Activated gamma-delta T cell treated with Interleukin-2 at 50 U/mL for 16 hours (primary cell): ENCODE measurements around the gene RASL10B.

Experiments
- DNase-seq: peaks from one replicate; pipeline ENCODE4 v3.0.0-alpha.2; 2020

The RASL10B gene

DNA sequence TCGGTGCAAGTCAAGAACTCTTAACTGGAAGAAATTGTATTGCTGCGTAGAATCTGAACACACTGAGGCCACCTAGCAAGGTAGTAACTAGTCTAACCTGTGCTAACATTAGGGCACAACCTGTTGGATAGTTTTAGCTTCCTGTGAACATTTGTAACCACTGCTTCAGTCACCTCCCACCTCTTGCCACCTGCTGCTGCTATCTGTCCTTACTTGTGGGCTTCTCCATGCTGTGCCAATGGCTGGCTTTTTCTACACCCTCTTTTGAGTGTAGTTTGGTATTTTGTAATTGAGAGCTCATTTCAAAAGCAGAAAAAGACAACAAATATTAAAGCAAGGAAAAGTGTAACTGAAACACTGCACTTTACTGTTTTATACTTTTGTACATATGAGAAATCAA is 7.7 kb upstream of the RASL10B start:
- DNase-seq, result no peak

DNA sequence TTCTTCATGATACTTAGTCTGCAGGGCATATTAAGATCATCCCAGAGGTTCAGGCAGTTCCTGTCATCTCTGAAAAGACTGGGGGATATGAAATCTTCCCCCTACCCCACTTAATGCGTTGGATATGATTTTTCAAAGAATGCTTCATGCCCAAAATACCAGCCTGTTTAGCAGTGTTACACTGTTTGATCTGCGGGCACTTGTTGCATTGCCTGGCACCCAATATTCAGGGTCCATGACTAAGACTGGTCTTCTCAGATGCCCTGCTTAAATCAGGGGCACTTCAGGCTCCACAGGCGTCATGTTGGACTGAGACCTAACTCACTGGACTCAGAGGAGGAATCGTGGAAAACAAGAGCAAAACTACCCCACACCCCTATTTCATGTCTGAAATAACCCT is 6.4 kb upstream of the RASL10B start:
- DNase-seq, result no peak

DNA sequence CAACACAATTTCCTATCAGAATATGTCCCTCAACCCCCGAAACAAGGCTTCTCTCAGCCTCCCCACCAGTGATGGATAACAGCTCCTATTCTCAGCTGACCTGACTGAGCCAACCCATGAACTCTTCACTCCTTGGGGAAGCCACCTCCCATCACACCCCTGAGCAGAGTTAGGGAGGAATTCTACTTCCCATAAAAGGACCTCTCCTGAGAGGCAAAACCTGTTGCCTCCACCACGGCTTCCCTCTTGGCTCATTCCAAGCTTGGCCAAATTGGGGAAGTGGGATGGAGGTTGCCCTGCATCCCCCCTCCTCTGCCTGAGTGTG is 5.7 kb upstream of the RASL10B start:
- DNase-seq, result no peak

DNA sequence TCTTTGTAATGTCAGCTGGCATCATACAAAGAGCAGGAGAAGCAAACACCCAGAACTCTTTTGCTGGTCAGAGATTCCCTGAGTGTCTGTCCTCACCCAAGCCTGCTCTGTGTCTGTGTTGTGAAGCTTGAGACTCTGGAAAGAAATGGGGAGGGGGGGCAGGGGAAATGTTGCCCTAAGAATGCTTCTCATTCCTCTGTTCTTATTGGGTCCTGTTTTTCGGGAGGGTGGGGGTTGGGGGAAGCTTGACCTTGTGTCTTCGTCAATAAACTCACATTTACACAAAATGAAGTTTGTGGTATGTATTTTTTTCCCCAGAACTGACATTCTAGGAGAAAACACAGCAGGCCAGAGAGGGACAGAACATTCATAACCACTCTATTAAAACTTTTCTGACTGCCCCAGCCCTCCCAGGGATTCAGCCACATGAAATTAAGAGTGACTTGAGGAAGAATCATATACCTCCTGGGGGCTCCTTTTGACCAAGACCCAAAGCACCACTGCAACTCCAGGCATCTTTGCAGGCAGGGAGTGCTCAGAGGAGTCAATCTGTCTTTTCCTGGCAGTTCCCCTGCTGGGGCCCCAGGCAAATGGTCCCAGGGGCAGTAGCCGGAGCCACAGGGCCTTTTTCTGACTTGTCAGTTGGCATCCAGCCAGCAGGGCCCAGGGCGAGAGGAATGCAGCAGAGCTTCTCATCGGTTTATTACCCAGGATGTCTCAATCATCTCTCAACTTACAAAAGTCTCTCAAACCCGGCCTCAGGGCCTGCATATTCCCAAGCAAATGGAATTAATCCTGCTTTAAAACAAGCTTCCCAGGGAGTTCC is 5.1 kb upstream of the RASL10B start:
- DNase-seq, result no peak

GRCh38 chr17:35726953-35727460 is 4.4 kb upstream of the RASL10B start:
- DNase-seq, result no peak

- DNase-seq, result no peak
Measured at GRCh38 chr17:35727635-35728034, 3.8 kb upstream of the RASL10B start.

GRCh38 chr17:35728551-35728950 is 2.9 kb upstream of the RASL10B start:
- DNase-seq, result no peak

DNA sequence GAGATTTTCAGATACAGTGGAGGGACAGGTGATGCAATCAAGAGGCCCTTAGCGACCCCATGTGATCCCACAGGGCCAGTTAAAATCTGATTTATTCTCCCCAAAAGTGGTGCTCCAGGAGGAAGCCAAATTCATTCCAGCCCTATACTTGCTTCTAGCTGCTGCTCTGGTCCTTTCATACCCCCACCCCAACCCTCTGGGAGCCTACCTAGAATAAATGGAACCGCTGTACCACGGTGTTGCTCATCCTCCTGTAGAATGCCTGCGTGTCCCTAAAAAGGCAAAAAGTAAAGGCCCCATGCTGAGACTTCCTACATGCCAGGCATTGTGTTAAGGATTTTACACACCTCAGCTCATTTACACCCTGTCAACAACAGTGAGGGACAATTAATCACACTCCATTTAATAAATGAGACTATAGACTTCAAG is 2.0 kb upstream of the RASL10B start:
- DNase-seq, result no peak

- no peak for DNase-seq
Measured at GRCh38 chr17:35730400-35731005, 936 bp upstream of the RASL10B start.

DNA sequence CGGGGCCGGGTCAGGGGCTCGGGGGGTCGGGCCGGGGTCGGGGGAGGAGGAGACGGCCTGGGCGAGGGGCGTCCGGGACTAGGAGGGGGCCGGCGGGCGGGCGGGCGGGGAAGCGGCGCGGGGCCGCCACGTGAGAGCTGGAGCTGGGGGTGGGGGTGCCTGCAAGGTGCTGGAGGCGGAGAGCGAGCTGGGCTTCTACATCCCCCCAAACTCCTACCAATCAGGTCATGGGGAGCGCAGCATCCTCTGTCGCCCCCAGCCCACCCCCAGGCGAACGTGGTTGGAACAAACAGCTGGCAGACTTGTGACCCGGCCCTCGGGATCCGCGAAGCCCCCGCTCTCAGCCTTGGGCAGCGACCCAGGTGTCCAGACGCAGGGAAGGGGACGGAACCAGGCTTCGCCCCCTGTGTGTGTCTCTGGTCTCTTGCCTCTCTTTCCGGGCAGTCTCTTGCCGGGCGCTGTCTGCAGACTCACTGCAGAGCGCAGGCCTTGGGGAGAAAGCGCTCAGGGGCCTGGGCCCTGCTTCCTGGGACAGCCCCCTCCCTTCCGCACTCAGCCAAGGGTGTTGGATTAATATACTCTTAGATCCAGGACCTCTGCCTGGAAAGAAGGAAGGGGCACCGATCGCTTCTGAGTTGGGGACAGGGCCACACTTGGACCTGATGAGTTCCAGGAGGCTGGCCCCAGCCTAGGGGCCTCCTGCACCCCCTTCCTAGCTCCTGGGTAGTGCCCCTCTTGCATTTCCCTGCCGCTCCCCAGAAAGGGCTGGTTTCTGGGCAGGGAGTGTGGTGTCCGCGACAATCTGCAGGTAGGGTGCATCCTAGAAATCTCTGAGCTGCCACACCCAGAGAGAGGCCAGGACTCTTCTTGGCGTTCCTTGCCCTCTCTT is 722 bp downstream of the RASL10B start:
- no peak for DNase-seq

- DNase-seq, result no peak
Measured at GRCh38 chr17:35732806-35733136, 1.3 kb downstream of the RASL10B start.

DNA sequence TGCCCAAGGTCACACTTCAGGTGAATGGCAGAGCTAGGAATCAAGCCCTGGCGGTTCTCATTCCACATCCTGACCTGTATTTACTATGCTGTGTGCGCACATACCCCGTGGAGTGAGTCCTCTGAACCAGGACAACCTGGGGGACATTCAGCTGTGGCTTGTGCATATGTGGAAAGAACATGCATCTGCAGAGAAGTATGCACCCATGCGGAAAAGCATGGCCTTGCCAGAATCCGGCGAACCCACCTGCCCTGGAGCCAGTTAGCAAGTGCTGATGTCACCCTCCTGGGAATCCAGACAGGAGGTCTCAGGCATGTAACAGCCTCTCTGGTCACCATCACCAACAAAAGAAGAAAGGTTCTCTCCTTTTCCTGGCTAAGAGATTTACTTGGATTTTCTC is 1.9 kb downstream of the RASL10B start:
- no peak for DNase-seq

DNA sequence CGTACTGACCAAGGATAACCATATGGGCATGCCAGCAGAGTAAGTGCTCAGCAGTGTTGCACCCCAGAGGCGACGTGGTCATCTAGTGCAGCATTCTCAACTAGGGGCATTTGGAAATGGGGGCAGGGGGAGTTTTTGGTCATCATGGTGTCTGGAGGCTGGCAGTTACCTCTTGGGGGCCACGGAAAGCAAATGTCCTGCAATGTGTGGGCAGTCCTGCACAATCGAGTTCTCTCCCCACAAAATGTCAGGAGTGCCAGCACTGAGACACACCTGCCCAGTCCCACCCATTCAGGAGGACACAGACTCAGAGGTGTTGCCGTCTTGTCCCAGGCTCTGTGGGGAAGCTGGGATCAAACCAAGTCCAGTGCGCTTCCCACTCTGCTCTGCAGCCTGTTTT is 3.0 kb downstream of the RASL10B start:
- no peak for DNase-seq

- no peak for DNase-seq
Measured at GRCh38 chr17:35735036-35735805, 3.8 kb downstream of the RASL10B start.

DNA sequence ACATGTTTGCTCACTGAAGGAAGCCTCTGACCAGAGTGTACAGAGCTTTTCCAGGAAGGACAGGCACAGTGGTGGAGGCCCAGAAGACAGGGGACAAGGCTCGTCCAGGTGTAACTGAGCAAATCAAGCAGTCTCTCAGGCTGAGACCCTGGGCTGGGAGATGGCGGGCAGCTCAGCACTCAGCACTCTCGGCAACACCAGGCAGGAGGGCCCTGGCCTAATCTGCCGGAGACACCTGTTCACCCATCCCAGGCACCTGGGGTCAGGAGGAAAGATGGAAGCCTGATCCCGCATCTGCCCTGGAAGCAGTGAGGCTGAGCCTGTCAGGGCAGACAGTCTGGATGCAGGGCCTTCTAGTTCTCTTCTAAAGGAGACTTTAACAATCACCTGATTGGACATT is 4.8 kb downstream of the RASL10B start:
- DNase-seq, result no peak

- DNase-seq, result no peak
Measured at GRCh38 chr17:35738519-35739133, 7.2 kb downstream of the RASL10B start.

DNA sequence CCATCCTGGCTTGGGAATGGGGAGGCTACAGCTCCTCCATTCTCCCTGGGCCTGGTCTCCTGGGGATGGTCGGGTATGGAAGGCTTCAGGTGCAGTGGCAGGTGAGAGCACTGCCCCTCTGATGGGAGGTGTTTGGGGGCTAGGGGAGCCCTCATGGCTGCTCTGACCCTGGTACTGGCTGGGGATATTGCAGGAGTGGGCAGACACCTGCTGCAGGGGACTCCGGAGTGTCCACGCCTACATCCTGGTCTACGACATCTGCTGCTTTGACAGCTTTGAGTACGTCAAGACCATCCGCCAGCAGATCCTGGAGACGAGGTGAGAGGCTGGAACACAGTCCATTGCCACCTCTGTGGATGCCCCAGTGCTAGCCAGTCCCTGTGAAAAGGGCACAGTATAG is 8.8 kb downstream of the RASL10B start:
- no peak for DNase-seq

- no peak for DNase-seq
Measured at GRCh38 chr17:35740997-35741931, 9.8 kb downstream of the RASL10B start.

- DNase-seq, result no peak
Measured at GRCh38 chr17:35742496-35742895, 11.1 kb downstream of the RASL10B start.

- no peak for DNase-seq
Measured at GRCh38 chr17:35742896-35743477, 11.5 kb downstream of the RASL10B start.
